Gastrocnemius medialis (tissue), 4 donors: ENCODE data around the gene CDC42EP5.

Experiments
- CTCF ChIP-seq, 5 experiments: fragments of 450-650 bp in 3 of 5; fragments of 200-600 bp in 2 of 5; sonication (generic) in 2 of 5; IDR thresholded peaks in 4 of 5; conservative IDR thresholded peaks in 1 of 5; 1 replicate in 4 of 5; 2 replicates in 1 of 5; pipeline ENCODE4 v1.5.1; 2016 to 2019; ENCODE audit warnings: antibody characterized with exemption in 5 of 5, mild to moderate bottlenecking in 3 of 5, moderate library complexity in 3 of 5
- POLR2A ChIP-seq, 2 donors: fragments of 450-650 bp; IDR thresholded peaks; one replicate each; pipeline ENCODE4 v1.6.1; 2017; ENCODE audit warnings: antibody characterized with exemption in 2 of 2, mild to moderate bottlenecking in 2 of 2, moderate library complexity in 2 of 2

GRCh38 chr19:54473071-54473891 lies at the start of gene CDC42EP5:
- TF ChIP-seq CTCF (IDR thresholded peaks at IDR 0.05 in 4 of 5, conservative IDR thresholded peaks at IDR 0.05 in 1 of 5) (no peak), POLR2A (IDR thresholded peaks at IDR 0.05) (peak; percentile 46 to 52)
